Measurements from ENCODE around the gene GOLGA6C.

The GOLGA6C gene

GRCh38 chr15:75229191-75230015 lies 28.7 kb upstream of the GOLGA6C start:
- in situ Hi-C loops (cut with MboI; ENCODE audit: low pct_unique_long_range_greater_than_20kb, low sequenced_read_pairs, unreplicated experiment) = no loop called here
- peak; percentile 18 for DNase-seq (ENCODE audit: low spot score)
- no peak for TF ChIP-seq CTCF (IDR thresholded peaks at IDR 0.05; ENCODE audit: extremely low read depth, insufficient read depth, missing control alignments)

GRCh38 chr15:75230016-75230343 lies 28.2 kb upstream of the GOLGA6C start:
- DNase-seq (ENCODE audit: low spot score) = peak; percentile 19
- in situ Hi-C loops (cut with MboI; ENCODE audit: low pct_unique_long_range_greater_than_20kb, low sequenced_read_pairs, unreplicated experiment) = no loop called here
- TF ChIP-seq CTCF (IDR thresholded peaks at IDR 0.05; ENCODE audit: extremely low read depth, insufficient read depth, missing control alignments) = no peak

GRCh38 chr15:75230551-75231371 lies 27.4 kb upstream of the GOLGA6C start:
- no peak for TF ChIP-seq CTCF (IDR thresholded peaks at IDR 0.05; ENCODE audit: extremely low read depth, insufficient read depth, missing control alignments)
- DNase-seq (ENCODE audit: low spot score) = peak; percentile 21
- in situ Hi-C loops (cut with MboI; ENCODE audit: low pct_unique_long_range_greater_than_20kb, low sequenced_read_pairs, unreplicated experiment) = no loop called here

- DNase-seq (ENCODE audit: low spot score) = peak; percentile 10
- no peak for TF ChIP-seq CTCF (IDR thresholded peaks at IDR 0.05; ENCODE audit: extremely low read depth, insufficient read depth, missing control alignments)
- in situ Hi-C loops (cut with MboI; ENCODE audit: low pct_unique_long_range_greater_than_20kb, low sequenced_read_pairs, unreplicated experiment) = no loop called here
Measured at GRCh38 chr15:75231836-75232235, 26.3 kb upstream of the GOLGA6C start.

- no peak for TF ChIP-seq CTCF (IDR thresholded peaks at IDR 0.05; ENCODE audit: extremely low read depth, insufficient read depth, missing control alignments)
- in situ Hi-C loops (cut with MboI; ENCODE audit: low pct_unique_long_range_greater_than_20kb, low sequenced_read_pairs, unreplicated experiment) = no loop called here
- DNase-seq (ENCODE audit: low spot score) = no peak
Measured at GRCh38 chr15:75232252-75232813, 25.8 kb upstream of the GOLGA6C start.

GRCh38 chr15:75232826-75233503 lies 25.2 kb upstream of the GOLGA6C start:
- no peak for TF ChIP-seq CTCF (IDR thresholded peaks at IDR 0.05; ENCODE audit: extremely low read depth, insufficient read depth, missing control alignments)
- in situ Hi-C loops (cut with MboI; ENCODE audit: low pct_unique_long_range_greater_than_20kb, low sequenced_read_pairs, unreplicated experiment) = no loop called here
- DNase-seq (ENCODE audit: low spot score) = peak; percentile 13
